DMS79 treated with DMSO at 0.1 percent for 48 hours (cell line): ENCODE data around the gene NDE1.
"Not testable (repeated sequence)": the region's sequence is repeated elsewhere in the genome, so short reads cannot be mapped to it uniquely, and the experiment has no call there.

Experiments used
- DNase-seq: peaks from one replicate; lab custom pipeline; 2025; lab: John Stamatoyannopoulos, UW

The NDE1 gene

DNA sequence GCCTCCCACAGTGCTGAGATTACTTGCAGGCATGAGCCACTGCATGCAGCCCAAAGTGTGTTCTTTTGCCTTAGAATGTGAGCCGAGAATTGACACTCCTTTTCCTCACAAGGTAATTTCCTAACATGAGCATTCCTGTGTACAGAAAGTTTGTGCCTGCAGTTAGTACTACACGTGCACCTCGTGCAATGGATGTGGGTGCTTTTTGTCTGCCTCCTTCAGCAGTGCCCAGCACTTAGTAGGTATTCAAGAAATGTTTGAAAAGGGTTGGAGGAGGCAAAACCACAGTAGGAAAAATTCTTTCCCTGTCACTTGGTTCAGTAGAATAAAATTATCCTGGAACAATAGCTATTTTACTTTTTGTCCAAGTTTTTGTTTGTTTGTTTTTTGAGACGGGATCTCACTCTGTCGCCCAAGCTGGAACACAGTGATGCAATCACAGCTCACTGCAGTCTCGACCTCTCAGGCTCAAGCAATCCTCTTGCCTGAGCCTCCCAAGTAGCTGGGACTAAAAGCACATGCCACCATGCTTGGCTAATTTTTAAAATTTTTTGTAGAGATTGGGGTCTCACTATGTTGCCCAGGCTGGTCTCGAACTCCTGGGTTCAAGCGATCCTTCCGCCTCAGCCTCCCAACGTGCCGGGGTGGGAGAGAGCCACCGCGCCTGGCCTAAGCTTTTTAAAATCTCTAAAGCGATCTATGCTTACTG is 2.4 kb downstream of the NDE1 start:
- DNase-seq, result no peak

- no peak for DNase-seq
These were observed 3.2 kb downstream of the NDE1 start for GRCh38 chr16:15653227-15653626.

DNA sequence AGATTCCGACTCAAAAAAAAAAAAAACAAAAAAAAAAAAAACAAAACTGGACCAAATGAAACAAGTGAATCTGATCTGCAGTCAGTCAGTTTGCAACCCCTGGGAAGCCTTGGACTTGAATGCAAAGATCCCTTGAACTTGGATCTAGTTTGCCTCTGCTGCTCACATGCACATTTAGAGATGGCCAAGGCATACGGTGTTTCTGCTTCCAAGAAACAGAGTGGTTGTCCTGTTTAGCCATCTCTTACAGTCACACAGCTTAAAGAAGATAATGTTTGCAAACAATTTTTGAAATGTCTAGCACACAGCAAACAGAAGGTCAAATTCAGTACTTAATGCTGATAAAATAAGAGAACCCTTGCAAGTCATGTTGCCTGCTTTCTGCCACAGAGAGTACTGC is 4.5 kb downstream of the NDE1 start:
- no peak for DNase-seq

DNA sequence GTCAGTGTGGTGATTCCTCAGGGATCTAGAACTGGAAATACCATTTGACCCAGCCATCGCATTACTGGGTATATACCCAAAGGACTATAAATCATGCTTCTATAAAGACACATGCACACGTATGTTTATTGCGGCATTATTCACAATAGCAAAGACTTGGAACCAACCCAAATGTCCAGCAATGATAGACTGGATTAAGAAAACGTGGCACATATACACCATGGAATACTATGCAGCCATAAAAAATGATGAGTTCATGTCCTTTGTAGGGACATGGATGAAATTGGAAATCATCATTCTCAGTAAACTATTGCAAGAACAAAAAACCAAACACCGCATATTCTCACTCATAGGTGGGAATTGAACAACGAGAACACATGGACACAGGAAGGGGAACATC is 5.5 kb downstream of the NDE1 start:
- DNase-seq, result not testable (repeated sequence)

GRCh38 chr16:15658149-15658548 is 8.1 kb downstream of the NDE1 start:
- no peak for DNase-seq

GRCh38 chr16:15658556-15658955 is 8.5 kb downstream of the NDE1 start:
- no peak for DNase-seq

DNA sequence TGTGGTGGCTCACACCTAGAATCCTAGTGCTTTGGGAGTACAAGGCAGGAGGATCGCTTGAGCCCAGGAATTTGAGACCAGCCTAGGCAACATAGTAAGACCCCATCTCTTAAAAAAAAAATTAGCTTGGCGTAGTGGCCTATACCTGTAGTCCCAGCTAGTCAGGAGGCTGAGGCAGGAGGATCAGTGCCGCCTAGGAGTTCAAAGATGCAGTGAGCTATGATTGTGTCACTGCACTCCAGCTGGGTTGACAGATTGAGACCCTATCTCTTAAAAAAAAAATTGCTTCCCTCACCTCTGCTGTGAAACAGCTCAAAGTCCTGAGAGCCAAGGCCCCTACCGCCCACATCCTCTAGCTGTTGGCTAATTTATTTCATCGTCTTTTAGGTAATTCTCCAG is 10.2 kb downstream of the NDE1 start:
- no peak for DNase-seq

DNA sequence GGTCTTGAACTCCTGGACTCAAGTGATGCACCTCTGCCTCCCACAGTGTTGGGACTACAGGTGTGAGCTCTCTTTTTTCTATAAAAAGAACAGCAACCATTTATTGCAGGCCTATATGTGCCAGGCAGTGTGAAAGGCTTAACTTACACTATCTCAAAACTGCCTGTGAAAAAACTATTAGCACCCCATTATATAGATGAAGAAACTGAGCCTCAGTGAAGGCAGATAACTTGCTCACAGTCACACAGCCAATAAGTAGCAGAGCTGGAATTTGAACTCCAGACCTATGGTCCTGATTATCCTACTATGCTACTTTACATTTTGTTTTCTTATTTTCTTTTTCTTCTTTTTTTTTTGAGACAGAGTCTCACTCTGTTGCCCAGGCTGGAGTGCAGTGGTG is 15.1 kb downstream of the NDE1 start:
- DNase-seq, result no peak

DNA sequence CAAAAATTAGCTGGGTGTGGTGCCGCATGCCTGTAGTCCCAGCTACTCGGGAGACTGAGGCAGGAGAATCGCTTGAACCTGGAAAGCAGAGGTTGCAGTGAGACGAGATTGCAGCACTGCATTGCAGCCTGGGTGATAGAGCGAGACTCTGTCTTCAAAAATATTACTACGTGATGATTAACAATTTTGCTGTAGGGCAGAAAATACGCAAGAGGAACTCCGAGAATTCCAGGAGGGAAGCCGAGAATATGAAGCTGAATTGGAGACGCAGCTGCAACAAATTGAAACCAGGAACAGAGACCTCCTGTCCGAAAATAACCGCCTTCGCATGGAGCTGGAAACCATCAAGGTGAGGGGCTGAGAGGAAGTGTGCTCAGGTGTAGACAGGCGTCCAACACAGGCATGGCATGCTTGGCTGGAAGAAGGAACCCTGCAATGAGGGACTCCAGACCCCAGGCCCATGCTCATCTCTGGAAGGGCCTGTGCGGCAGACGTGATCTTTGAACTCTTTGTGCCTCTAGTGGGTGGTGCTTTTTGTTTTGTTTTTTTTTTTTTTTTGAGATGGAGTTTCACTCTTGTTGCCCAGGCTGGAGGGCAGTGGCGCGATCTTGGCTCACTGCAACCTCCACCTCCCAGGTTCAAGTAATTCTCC is 17.2 kb downstream of the NDE1 start:
- no peak for DNase-seq

DNA sequence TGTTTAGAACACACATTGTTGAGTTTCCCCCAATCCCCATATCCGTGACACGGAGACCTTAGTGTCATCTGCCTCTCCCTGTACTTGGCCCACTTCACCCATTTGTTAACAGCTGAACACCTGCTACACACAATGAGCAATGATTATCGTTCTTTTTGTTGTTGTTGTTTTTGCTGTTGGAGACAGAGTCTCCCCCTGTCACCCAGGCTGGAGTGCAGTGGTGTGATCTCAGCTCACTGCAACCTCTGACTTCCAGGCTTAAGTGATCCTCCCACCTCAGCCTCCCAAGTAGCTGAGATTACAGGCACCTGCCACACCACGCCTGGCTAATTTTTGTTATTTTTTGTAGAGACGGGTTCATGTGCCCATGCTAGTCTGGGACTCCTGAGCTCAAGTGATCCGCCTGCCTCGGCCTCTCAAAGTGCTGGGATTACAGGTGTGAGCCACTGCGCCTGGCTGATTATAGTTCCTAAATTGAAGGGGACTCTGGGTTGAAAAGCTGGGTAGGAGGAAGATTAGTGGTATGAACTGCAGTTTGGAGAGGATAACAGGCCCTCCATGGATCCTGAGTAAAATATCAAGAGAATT is 21.6 kb downstream of the NDE1 start:
- DNase-seq, result no peak

DNA sequence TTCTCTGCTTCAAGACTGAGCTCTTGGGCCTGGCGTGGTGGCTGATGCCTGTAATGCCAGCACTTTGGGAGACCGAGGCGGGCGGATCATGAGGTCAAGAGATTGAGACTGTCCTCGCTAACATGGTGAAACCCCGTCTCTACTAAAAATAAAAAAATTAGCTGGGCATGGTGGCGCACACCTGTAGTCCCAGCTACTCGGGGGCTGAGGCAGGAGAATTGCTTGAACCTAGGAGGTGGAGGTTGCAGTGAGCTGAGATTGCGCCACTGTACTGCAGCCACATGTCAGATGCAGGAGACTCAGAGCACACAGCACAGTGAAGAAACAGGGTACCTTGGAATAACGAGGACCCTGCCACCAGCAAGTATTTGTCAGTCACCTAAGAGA is 22.1 kb downstream of the NDE1 start:
- not testable (repeated sequence) for DNase-seq

GRCh38 chr16:15672514-15673167 is 22.6 kb downstream of the NDE1 start:
- no peak for DNase-seq

GRCh38 chr16:15674571-15674970 is 24.5 kb downstream of the NDE1 start:
- no peak for DNase-seq

DNA sequence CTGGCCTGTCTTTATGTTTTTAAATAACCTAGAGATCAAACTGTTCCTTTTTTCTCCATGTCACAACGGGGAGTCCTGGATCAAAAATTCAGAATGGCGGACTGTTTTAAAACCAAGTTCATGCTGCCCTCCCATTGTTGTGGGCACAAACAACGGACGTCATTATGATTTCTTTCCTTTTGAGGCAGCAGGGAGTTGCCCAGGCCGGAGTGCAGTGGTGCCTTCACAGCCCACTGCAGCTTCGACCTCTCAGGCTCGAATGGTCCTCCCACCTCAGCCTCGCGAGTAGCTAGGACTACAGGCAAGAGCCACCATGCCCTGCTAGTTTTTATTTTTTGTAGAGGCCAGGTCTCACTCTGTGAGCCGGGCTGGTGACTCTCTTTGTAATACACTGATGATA is 26.5 kb downstream of the NDE1 start:
- DNase-seq, result no peak

- DNase-seq, result no peak
These were observed 27.4 kb downstream of the NDE1 start for GRCh38 chr16:15677447-15677846.

GRCh38 chr16:15682105-15682570 is 32.1 kb downstream of the NDE1 start:
- DNase-seq, result no peak

DNA sequence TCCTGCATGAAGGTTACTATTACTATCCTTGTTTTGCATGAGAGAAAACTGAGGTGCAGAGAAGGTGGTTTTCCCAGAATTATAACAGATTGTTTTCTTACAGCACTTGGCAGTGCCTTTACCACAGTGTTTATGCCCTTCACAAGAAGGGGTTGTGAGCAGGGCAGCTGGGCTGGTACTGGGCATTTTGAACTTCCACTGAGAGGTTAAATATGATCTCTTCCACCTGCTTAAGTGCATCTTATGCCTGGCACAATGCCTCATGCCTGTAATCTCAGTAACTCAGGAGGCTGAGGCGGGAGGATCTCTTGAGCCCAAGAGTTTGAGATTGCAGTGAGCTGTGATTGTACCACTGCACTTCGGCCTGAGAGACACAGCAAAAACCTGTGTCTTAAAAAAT is 36.2 kb downstream of the NDE1 start:
- DNase-seq, result peak; percentile 47

DNA sequence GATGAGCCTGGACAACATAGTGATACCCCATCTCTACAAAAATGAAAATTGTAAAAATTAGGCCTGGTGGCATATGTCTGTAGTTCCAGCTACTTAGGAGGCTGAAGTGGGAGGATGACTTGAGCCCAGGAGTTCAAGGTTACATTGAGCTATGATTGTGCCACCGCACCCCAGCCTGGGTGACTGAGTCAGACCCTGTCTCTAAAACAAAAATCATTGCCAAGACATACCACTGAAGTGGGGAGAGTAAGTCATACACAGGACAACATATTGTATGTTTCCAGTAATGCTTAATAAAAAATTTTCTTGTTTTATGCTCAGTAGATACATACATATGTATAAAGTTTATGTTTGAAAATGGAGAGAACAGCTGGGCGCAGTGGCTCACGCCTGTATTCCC is 39.2 kb downstream of the NDE1 start:
- DNase-seq, result no peak

GRCh38 chr16:15690296-15690695 is 40.3 kb downstream of the NDE1 start:
- DNase-seq, result no peak

DNA sequence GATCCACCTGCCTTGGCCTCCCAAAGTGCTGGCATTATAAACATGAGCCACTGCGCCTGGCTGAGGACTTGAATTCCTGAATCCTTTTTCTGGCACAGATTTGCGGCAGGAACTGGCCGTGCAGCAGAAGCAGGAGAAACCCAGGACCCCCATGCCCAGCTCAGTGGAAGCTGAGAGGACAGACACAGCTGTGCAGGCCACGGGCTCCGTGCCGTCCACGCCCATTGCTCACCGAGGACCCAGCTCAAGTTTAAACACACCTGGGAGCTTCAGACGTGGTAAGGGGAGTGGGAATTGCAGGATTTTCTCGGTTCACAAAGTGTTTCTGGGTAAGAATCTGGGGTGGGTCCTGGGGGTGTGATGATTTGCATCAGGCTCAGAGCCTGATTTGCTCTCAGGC is 41.0 kb downstream of the NDE1 start:
- DNase-seq, result no peak

DNA sequence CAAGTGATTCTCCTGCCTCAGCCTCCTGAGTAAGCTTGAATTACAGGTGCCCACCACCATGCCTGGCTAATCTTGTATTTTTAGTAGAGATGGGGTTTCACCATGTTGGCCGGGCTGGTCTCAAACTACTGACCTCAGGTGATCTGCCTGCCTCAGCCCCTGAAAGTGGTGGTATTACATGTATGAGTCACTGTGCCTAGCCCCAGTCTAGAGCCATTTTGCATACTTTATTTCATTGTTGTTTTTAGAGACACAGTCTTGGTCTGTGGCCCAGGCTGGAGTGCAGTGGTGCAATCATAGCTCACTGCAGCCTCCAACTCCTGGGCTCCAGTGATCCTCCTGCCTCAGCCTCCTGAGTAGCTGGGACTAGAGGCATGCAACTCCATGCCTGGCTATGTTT is 42.5 kb downstream of the NDE1 start:
- DNase-seq, result not testable (repeated sequence)

- no peak for DNase-seq
These were observed 44.5 kb downstream of the NDE1 start for GRCh38 chr16:15694499-15694898.

- DNase-seq, result no peak
These were observed 49.8 kb downstream of the NDE1 start for GRCh38 chr16:15699819-15700218.
